K562 (cell line): ENCODE data around the gene IL4I1. TPM values are rescaled to one million over a fixed set of nuclear protein-coding genes. Genes with fewer than 3 reads are reported as not detected.
A peak's percentile ranks its signal among the peaks of the same experiment; 100 is the strongest.

Source experiments
- ATAC-seq: fragments of 200-7000 bp; cut with Tn5 transposase; 3 replicates; pipeline ENCODE4 v1.9.1; 2020; ENCODE audit warnings: moderate library complexity
- BruUV-seq: library from RNA; stranded (reverse); fragments of 400-500 nt; replicated peaks from 2 replicates; lab custom pipeline; 2021; lab: Mats Ljungman, UMichigan
- CTCF ChIA-PET: fragments of 300-600 bp; formaldehyde crosslinking; extraction: SDS; loops from one replicate; lab custom pipeline; 2021; ENCODE audit warnings: low intra/inter-chr PET ratio; lab: Yijun Ruan, JAX
- POLR2A ChIA-PET: fragments of 300-600, 350-650 bp; sonication (Branson Sonifier 250); formaldehyde crosslinking; extraction: SDS; loops from one replicate; lab custom pipeline; 2021; ENCODE audit warnings: antibody characterized with exemption, inconsistent platforms; lab: Yijun Ruan, JAX
- DNase-seq, 4 experiments: peaks; one replicate each; pipeline versions ENCODE4 v3.0.0 to v3.0.0-alpha.2; 2011 to 2018; ENCODE audit warnings: low spot score in 3 of 4, mixed read lengths in 3 of 4; ENCODE audit errors: extremely low read depth in 1 of 4
- FAIRE-seq: peaks from 2 replicates; lab custom pipeline; 2011; peaks lifted over from hg19 to GRCh38; lab: Jason Lieb, UNC
- H2AFZ ChIP-seq: 2 replicates; pipeline ENCODE4 v1.6.0; 2011; ENCODE audit warnings: low read depth, low read length, control low read depth, inconsistent platforms
- H3K27ac ChIP-seq: fragments of 200-600 bp; 3 replicates; pipeline ENCODE4 v1.8.0; 2011; ENCODE audit warnings: low read depth, mild to moderate bottlenecking, control low read depth, inconsistent platforms, low read length, moderate library complexity, mixed read lengths; ENCODE audit errors: extremely low read depth
- H3K27me3 ChIP-seq, 2 experiments: fragments of 300-600 bp in 1 of 2; 2 replicates in 1 of 2; 3 replicates in 1 of 2; pipeline versions ENCODE4 v1.6.0 to v1.8.0; 2011; ENCODE audit warnings: inconsistent platforms in 2 of 2, low read length in 2 of 2, mild to moderate bottlenecking in 1 of 2, mixed read lengths in 1 of 2, moderate library complexity in 1 of 2; ENCODE audit not compliant: control insufficient read depth in 2 of 2, insufficient read depth in 2 of 2
- H3K36me3 ChIP-seq: fragments of 300-600 bp; 3 replicates; pipeline ENCODE4 v1.8.0; 2011; ENCODE audit warnings: mild to moderate bottlenecking, low read length, inconsistent platforms; ENCODE audit not compliant: control insufficient read depth, insufficient read depth
- H3K4me1 ChIP-seq, 2 experiments: fragments of 200-600 bp in 1 of 2; replicated peaks in 1 of 2; 2 replicates in 1 of 2; 3 replicates in 1 of 2; pipeline versions ENCODE4 v1.5.1 to v1.8.0; 2011; ENCODE audit warnings: inconsistent platforms in 2 of 2, low read length in 2 of 2, mild to moderate bottlenecking in 1 of 2, mixed read lengths in 1 of 2, moderate library complexity in 1 of 2; ENCODE audit not compliant: control insufficient read depth in 2 of 2, insufficient read depth in 2 of 2
- H3K4me2 ChIP-seq: 2 replicates; pipeline ENCODE4 v1.6.1; 2011; ENCODE audit warnings: low read length, control low read depth, inconsistent platforms, mixed read lengths; ENCODE audit not compliant: insufficient read depth
- H3K4me3 ChIP-seq: fragments of 200-600 bp; sonication (generic), shearing (Covaris generic); 2 replicates; pipeline ENCODE4 v1.5.1; 2016; ENCODE audit warnings: control low read depth, inconsistent platforms
- H3K79me2 ChIP-seq: fragments of 200-600 bp; 3 replicates; pipeline ENCODE4 v1.8.0; 2011; ENCODE audit warnings: low read length, inconsistent platforms; ENCODE audit not compliant: control insufficient read depth, insufficient read depth
- H3K9ac ChIP-seq, 2 experiments: 2 replicates each; pipeline versions ENCODE4 v1.6.0 to v1.6.1; 2011; ENCODE audit warnings: low read depth in 2 of 2, low read length in 2 of 2, control low read depth in 1 of 2, inconsistent platforms in 1 of 2, mild to moderate bottlenecking in 1 of 2, mixed read lengths in 1 of 2; ENCODE audit not compliant: insufficient read depth in 1 of 2
- H3K9me1 ChIP-seq: one replicate; pipeline ENCODE4 v1.6.0; 2011; ENCODE audit warnings: inconsistent platforms, mild to moderate bottlenecking, low read length, moderate library complexity; ENCODE audit not compliant: control insufficient read depth, insufficient read depth
- H3K9me3 ChIP-seq: replicated peaks from 2 replicates; pipeline ENCODE4 v1.5.1; 2011; ENCODE audit warnings: low read depth, low read length, inconsistent platforms; ENCODE audit not compliant: control insufficient read depth, insufficient read depth
- H4K20me1 ChIP-seq: replicated peaks from 2 replicates; pipeline ENCODE4 v1.6.1; 2011; ENCODE audit warnings: low read length, inconsistent platforms, mixed read lengths; ENCODE audit not compliant: control insufficient read depth, insufficient read depth
- STAT5B ChIP-seq: fragments of 250-450 bp; sonication (Bioruptor Pico); IDR thresholded peaks from 2 replicates; pipeline ENCODE4 v1.8.0; 2021; ENCODE audit warnings: mild to moderate bottlenecking, inconsistent platforms
- WGBS: fragments of 100-300 bp; shearing (Covaris generic); methylation state at CpG from one replicate; pipeline ENCODE4 v1.1.6; 2016; ENCODE audit warnings: low coverage, mixed read lengths; ENCODE audit not compliant: insufficient coverage; ENCODE audit errors: missing lambda C conversion rate; 5-methylcytosine and 5-hydroxymethylcytosine counted together
- in situ Hi-C: fragments of 300-500 bp; cut with MboI; formaldehyde crosslinking; loops from 4 replicates; pipeline ENCODE4 v1.15.0; 2018; ENCODE audit warnings: inconsistent platforms, mixed read lengths
- intact Hi-C: fragments of 100-400 bp; cut with micrococcal nuclease; formaldehyde crosslinking; loops from 2 replicates; pipeline ENCODE4 v1.14.2; 2022
- polyA plus RNA-seq, 8 experiments: library from polyadenylated mRNA; depleted of rRNA in 4 of 8; stranded (reverse) in 5 of 8; unstranded in 3 of 8; fragments of >200 nt; fragmentation: Nextera tagmentation in 2 of 8; fragmentation: Illumina TruSeq in 1 of 8; extraction: Ambion mirVana in 2 of 8; extraction: Trizol in 1 of 8; gene quantifications; 2 replicates each; pipeline versions ENCODE4 v1.2.1 to v1.2.3, GENCODE V29; 2011 to 2014; ENCODE audit warnings: inconsistent platforms in 1 of 8, missing spikeins in 1 of 8
- total RNA-seq, 7 experiments: library from RNA; depleted of rRNA in 6 of 7; stranded (reverse); fragments of >200 nt in 6 of 7; fragmentation: Illumina TruSeq in 2 of 7; extraction: Trizol in 2 of 7; gene quantifications; 2 replicates each; pipeline versions ENCODE4 v1.2.1 to v1.2.3, GENCODE V29; 2011 to 2021; ENCODE audit warnings: low replicate concordance in 1 of 7
- TF ChIP-seq, protein P1 (sequence below), 3 experiments: IDR thresholded peaks in 2 of 3; conservative IDR thresholded peaks in 1 of 3; 2 replicates each; pipeline ENCODE4 v1.5.1; 2011 to 2012; ENCODE audit warnings: low read length in 3 of 3, mild to moderate bottlenecking in 3 of 3, control low read depth in 2 of 3, improper control_type of control experiment in 1 of 3, inconsistent platforms in 1 of 3, low read depth in 1 of 3, mixed read lengths in 1 of 3, moderate library complexity in 1 of 3; ENCODE audit not compliant: insufficient read depth in 2 of 3

Gene IL4I1
- total and polyA plus RNA-seq, 9 of the 15 experiments (the other 6 are each of a cell fraction or from before 2014, with no cell fraction given), result 0.06 to 0.95 (median 0.43) TPM; not detected in 2

DNA sequence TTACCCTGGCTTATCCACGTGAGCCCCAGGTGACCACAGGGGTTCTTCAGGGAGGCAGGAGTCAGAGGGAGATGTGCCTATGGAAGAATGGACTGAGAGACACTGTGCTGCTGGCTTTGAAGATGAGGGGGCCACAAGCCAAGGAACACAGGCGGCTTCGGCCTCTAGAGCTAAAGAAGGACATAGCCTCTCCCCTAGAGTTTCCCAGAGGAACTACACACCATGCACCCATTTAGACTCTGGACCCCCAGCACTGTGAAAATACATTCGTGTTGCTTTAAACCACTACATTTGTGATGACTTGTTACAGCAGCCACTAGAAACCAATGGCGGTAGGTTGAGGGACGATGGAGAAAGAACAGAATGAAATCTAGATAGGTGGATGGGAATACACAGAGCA lies 18.6 kb upstream of the IL4I1 start:
- 87% methylated on average over 6 of the region's 6 CpGs for WGBS
- Histone ChIP-seq H3K36me3 (peaks cover 90% of the 10 kb centered on the region; the same call in 2 of the 3 replicates), H3K79me2 (peaks cover 83% of the 10 kb centered on the region), H3K27ac (no peak overlapping the region), H2AFZ (no peak overlapping the region), H3K9me1 (no peaks in the 10 kb centered on the region), H4K20me1 (peaks cover 54% of the 10 kb centered on the region), H3K9me3 (no peaks in the 10 kb centered on the region), H3K27me3 (no peaks in the 10 kb centered on the region), H3K9ac (no peak overlapping the region), H3K4me1 (peaks cover 0 to 9% of the 10 kb centered on the region in 2 experiments; a peak in 2 of 5 replicates), H3K4me3 (no peak overlapping the region), H3K4me2 (no peak overlapping the region)
- POLR2A ChIA-PET, result interaction anchor here (0.6 to 13.2 kb wide), 3 partner anchors 7 to 240 kb away, joined by 3 to 105 read pairs (median 4); partner anchors contain the start of genes ATF5 and NUP62
- intact Hi-C loops (no loop called here), in situ Hi-C loops (no loop called here)
- TF ChIP-seq, protein P1, sequence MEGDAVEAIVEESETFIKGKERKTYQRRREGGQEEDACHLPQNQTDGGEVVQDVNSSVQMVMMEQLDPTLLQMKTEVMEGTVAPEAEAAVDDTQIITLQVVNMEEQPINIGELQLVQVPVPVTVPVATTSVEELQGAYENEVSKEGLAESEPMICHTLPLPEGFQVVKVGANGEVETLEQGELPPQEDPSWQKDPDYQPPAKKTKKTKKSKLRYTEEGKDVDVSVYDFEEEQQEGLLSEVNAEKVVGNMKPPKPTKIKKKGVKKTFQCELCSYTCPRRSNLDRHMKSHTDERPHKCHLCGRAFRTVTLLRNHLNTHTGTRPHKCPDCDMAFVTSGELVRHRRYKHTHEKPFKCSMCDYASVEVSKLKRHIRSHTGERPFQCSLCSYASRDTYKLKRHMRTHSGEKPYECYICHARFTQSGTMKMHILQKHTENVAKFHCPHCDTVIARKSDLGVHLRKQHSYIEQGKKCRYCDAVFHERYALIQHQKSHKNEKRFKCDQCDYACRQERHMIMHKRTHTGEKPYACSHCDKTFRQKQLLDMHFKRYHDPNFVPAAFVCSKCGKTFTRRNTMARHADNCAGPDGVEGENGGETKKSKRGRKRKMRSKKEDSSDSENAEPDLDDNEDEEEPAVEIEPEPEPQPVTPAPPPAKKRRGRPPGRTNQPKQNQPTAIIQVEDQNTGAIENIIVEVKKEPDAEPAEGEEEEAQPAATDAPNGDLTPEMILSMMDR (IDR thresholded peaks at IDR 0.05 in 2 of 3, conservative IDR thresholded peaks at IDR 0.05 in 1 of 3; ENCODE audit: insufficient read depth in 2 of 3, low read depth in 1 of 3, low read length in 3 of 3), result 0 out of 6 replicates have a peak, but pooled peaks have one; percentile 8 to 22 (median 14)
- TF ChIP-seq STAT5B (CRISPR knock-in tag), result no peak
- DNase-seq (no peak), ATAC-seq (0 out of 3 replicates have a peak, but pooled peaks have one; percentile 21), FAIRE-seq (no peak)
- BruUV-seq, result no TSS peak
- CTCF ChIA-PET, result no interaction called here
